SK-N-SH treated with all-trans-retinoic acid at 6 μM for 48 hours (cell line): ENCODE measurements around the gene GDF7.

Source experiments
- ARNTL ChIP-seq: fragments of 450-650 bp; formaldehyde crosslinking; IDR thresholded peaks from 2 replicates; pipeline ENCODE4 v1.5.0; 2020; ENCODE audit warnings: low read depth, mild to moderate bottlenecking, moderate library complexity, borderline replicate concordance
- BACH2 ChIP-seq: fragments of 250-450 bp; sonication (Bioruptor Pico); IDR thresholded peaks from 2 replicates; pipeline ENCODE4 v1.9.0; 2021; ENCODE audit warnings: mild to moderate bottlenecking, borderline replicate concordance
- GLIS3 ChIP-seq: fragments of 250-450 bp; sonication (Bioruptor Pico); IDR thresholded peaks from 2 replicates; pipeline ENCODE4 v1.5.0; 2020; ENCODE audit warnings: mild to moderate bottlenecking, moderate library complexity
- OSR1 ChIP-seq: fragments of 250-450 bp; sonication (Bioruptor Pico); IDR thresholded peaks from 2 replicates; pipeline ENCODE4 v1.8.0; 2022; ENCODE audit warnings: moderate library complexity, mild to moderate bottlenecking, inconsistent platforms
- TOX ChIP-seq: fragments of 250-450 bp; sonication (Bioruptor Pico); IDR thresholded peaks from 2 replicates; pipeline ENCODE4 v1.8.0; 2021; ENCODE audit warnings: mild to moderate bottlenecking, moderate library complexity, borderline replicate concordance
- ZC3H10 ChIP-seq: fragments of 250-450 bp; sonication (Bioruptor Pico); IDR thresholded peaks from 2 replicates; pipeline ENCODE4 v1.5.1; 2021; ENCODE audit warnings: mild to moderate bottlenecking, moderate library complexity
- ZFP3 ChIP-seq: fragments of 250-450 bp; sonication (Bioruptor Pico); IDR thresholded peaks from 2 replicates; pipeline ENCODE4 v1.5.0; 2020; ENCODE audit warnings: mild to moderate bottlenecking, moderate library complexity
- ZFP30 ChIP-seq: fragments of 450-650 bp; formaldehyde crosslinking; IDR thresholded peaks from 2 replicates; pipeline ENCODE4 v1.5.0; 2022; ENCODE audit warnings: mild to moderate bottlenecking, moderate library complexity
- ZNF8 ChIP-seq: fragments of 450-650 bp; formaldehyde crosslinking; IDR thresholded peaks from 2 replicates; pipeline ENCODE4 v1.5.0; 2020; ENCODE audit warnings: mild to moderate bottlenecking, moderate library complexity
- TF ChIP-seq, protein P1 (sequence below): fragments of 250-450 bp; sonication (Bioruptor Pico); IDR thresholded peaks from 2 replicates; pipeline ENCODE4 v1.5.0; 2020; ENCODE audit warnings: mild to moderate bottlenecking, moderate library complexity
- TF ChIP-seq, protein P2 (sequence below): fragments of 250-450 bp; sonication (Bioruptor Pico); IDR thresholded peaks from 2 replicates; pipeline ENCODE4 v1.5.1; 2020; ENCODE audit warnings: low read depth, mild to moderate bottlenecking, moderate library complexity
- TF ChIP-seq, protein P3 (sequence below): fragments of 250-450 bp; sonication (Bioruptor Pico); IDR thresholded peaks from 2 replicates; pipeline ENCODE4 v1.8.0; 2020; ENCODE audit warnings: mild to moderate bottlenecking, moderate library complexity, borderline replicate concordance

DNA sequence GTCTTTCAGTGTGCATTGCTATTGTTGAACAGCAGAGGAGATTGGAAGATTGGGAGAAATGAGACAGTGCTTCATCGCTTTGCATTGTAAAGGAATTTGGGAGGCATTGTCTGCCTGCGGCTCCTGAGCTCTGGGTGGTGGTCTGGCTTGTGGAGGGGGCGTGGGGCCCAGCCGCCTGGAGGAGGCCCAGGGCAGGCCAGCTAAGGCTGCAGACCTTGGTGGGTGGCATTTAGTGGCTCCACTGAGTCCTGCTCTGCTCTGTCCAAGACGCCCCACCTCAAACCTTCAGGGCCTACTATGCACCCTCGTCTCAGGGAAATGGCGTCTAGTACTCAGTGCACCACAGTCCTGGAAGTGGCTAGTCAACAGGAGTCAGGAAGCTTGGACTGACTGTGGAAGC, 10.4 kb upstream of the GDF7 start:
- no peak for TF ChIP-seq TOX
- TF ChIP-seq, protein P1, sequence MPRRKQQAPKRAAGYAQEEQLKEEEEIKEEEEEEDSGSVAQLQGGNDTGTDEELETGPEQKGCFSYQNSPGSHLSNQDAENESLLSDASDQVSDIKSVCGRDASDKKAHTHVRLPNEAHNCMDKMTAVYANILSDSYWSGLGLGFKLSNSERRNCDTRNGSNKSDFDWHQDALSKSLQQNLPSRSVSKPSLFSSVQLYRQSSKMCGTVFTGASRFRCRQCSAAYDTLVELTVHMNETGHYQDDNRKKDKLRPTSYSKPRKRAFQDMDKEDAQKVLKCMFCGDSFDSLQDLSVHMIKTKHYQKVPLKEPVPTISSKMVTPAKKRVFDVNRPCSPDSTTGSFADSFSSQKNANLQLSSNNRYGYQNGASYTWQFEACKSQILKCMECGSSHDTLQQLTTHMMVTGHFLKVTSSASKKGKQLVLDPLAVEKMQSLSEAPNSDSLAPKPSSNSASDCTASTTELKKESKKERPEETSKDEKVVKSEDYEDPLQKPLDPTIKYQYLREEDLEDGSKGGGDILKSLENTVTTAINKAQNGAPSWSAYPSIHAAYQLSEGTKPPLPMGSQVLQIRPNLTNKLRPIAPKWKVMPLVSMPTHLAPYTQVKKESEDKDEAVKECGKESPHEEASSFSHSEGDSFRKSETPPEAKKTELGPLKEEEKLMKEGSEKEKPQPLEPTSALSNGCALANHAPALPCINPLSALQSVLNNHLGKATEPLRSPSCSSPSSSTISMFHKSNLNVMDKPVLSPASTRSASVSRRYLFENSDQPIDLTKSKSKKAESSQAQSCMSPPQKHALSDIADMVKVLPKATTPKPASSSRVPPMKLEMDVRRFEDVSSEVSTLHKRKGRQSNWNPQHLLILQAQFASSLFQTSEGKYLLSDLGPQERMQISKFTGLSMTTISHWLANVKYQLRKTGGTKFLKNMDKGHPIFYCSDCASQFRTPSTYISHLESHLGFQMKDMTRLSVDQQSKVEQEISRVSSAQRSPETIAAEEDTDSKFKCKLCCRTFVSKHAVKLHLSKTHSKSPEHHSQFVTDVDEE (CRISPR knock-in tag) = no peak
- no peak for TF ChIP-seq ZFP30 (CRISPR knock-in tag)
- no peak for TF ChIP-seq ZFP3 (CRISPR knock-in tag)
- TF ChIP-seq OSR1 = no peak
- TF ChIP-seq ZNF8 (CRISPR knock-in tag) = no peak
- TF ChIP-seq, protein P2, sequence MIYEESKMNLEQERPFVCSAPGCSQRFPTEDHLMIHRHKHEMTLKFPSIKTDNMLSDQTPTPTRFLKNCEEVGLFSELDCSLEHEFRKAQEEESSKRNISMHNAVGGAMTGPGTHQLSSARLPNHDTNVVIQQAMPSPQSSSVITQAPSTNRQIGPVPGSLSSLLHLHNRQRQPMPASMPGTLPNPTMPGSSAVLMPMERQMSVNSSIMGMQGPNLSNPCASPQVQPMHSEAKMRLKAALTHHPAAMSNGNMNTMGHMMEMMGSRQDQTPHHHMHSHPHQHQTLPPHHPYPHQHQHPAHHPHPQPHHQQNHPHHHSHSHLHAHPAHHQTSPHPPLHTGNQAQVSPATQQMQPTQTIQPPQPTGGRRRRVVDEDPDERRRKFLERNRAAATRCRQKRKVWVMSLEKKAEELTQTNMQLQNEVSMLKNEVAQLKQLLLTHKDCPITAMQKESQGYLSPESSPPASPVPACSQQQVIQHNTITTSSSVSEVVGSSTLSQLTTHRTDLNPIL (CRISPR knock-in tag) = no peak
- no peak for TF ChIP-seq BACH2 (CRISPR knock-in tag)
- TF ChIP-seq ZC3H10 = no peak
- TF ChIP-seq, protein P3, sequence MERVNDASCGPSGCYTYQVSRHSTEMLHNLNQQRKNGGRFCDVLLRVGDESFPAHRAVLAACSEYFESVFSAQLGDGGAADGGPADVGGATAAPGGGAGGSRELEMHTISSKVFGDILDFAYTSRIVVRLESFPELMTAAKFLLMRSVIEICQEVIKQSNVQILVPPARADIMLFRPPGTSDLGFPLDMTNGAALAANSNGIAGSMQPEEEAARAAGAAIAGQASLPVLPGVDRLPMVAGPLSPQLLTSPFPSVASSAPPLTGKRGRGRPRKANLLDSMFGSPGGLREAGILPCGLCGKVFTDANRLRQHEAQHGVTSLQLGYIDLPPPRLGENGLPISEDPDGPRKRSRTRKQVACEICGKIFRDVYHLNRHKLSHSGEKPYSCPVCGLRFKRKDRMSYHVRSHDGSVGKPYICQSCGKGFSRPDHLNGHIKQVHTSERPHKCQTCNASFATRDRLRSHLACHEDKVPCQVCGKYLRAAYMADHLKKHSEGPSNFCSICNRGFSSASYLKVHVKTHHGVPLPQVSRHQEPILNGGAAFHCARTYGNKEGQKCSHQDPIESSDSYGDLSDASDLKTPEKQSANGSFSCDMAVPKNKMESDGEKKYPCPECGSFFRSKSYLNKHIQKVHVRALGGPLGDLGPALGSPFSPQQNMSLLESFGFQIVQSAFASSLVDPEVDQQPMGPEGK (CRISPR knock-in tag) = no peak
- no peak for TF ChIP-seq ARNTL (CRISPR knock-in tag)
- TF ChIP-seq GLIS3 (CRISPR knock-in tag) = no peak
